ENCODE results near the gene RGS21. TPM values are rescaled to one million over a fixed set of nuclear protein-coding genes. Genes with fewer than 3 reads are reported as not detected.

The RGS21 gene
- total RNA-seq, 2 experiments from 2014 or later: not detected

- Histone ChIP-seq H3K27ac (ENCODE audit: low read depth, low read length, poor library complexity, severe bottlenecking) (no peak overlapping the region), H3K79me2 (ENCODE audit: insufficient read depth, low read depth, low read length) (no peaks in the 10 kb centered on the region), H3K4me2 (ENCODE audit: low read length) (no peak overlapping the region), H3K9me2 (ENCODE audit: insufficient read depth, low read length) (no peaks in the 10 kb centered on the region), H3K36me3 (ENCODE audit: insufficient read depth, low read length) (no peaks in the 10 kb centered on the region), H3K9me3 (ENCODE audit: low read length) (no peaks in the 10 kb centered on the region), H3K4me1 (ENCODE audit: insufficient read depth, low read length, poor library complexity, severe bottlenecking) (no peaks in the 10 kb centered on the region), H4K20me1 (ENCODE audit: insufficient read depth, low read length) (no peaks in the 10 kb centered on the region), H3K4me3 (ENCODE audit: low read depth, low read length, poor library complexity, severe bottlenecking) (no peak overlapping the region), H2AFZ (ENCODE audit: low read length) (no peak overlapping the region)
- no peak for DNase-seq (ENCODE audit: low spot score)
- ChIA-PET CTCF (ENCODE audit: unreplicated experiment) (no interaction called here), POLR2A (interaction anchor here (0.6 kb wide), 1 partner anchor 69 kb away, joined by 3 read pairs; no protein-coding TSS in a partner anchor)
- BruUV-seq (replicated peaks): no TSS peak
- intact Hi-C loops (cut with micrococcal nuclease; ENCODE audit: unreplicated experiment): no loop called here
- TF ChIP-seq CTCF (conservative IDR thresholded peaks at IDR 0.05; ENCODE audit: low read length) (no peak), EZH2phosphoT487 (IDR thresholded peaks at IDR 0.05; ENCODE audit: borderline replicate concordance, low read depth, low read length) (no peak)
Observed at GRCh38 chr1:192343344-192343743, 26.6 kb downstream of the RGS21 start.

DNA sequence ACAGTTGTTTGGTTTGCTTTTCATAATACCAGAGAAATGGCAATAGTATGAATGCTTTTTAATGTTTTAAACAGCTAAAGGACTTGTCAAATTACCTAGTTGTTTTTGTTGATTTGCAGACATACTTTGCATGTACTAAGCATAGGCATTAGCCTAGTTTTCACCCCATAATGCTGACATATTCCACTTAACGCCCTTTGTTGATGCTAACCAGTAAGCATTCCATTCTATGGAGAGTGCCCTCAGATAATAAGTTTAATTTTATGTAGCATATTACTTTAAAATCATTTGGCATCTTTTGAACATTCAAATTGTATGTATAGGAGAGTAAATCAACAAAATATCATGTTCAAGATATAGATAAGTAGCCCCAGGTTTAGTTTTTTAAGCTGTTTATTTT lies 32.5 kb downstream of the RGS21 start:
- Histone ChIP-seq H3K4me2 (ENCODE audit: low read length) (no peak overlapping the region), H3K79me2 (ENCODE audit: insufficient read depth, low read depth, low read length) (no peaks in the 10 kb centered on the region), H3K27ac (ENCODE audit: low read depth, low read length, poor library complexity, severe bottlenecking) (no peak overlapping the region), H4K20me1 (ENCODE audit: insufficient read depth, low read length) (no peaks in the 10 kb centered on the region), H3K9me3 (ENCODE audit: low read length) (no peaks in the 10 kb centered on the region), H3K4me3 (ENCODE audit: low read depth, low read length, poor library complexity, severe bottlenecking) (no peak overlapping the region), H3K36me3 (ENCODE audit: insufficient read depth, low read length) (no peaks in the 10 kb centered on the region), H3K4me1 (ENCODE audit: insufficient read depth, low read length, poor library complexity, severe bottlenecking) (no peaks in the 10 kb centered on the region), H2AFZ (ENCODE audit: low read length) (no peak overlapping the region), H3K9me2 (ENCODE audit: insufficient read depth, low read length) (no peaks in the 10 kb centered on the region)
- no TSS peak for BruUV-seq (replicated peaks)
- POLR2A ChIA-PET: interaction anchor here (1.0 kb wide), 1 partner anchor 12 kb away, joined by 3 read pairs; no protein-coding TSS in a partner anchor
- DNase-seq (ENCODE audit: low spot score): no peak
- intact Hi-C loops (cut with micrococcal nuclease; ENCODE audit: unreplicated experiment): no loop called here
- TF ChIP-seq EZH2phosphoT487 (IDR thresholded peaks at IDR 0.05; ENCODE audit: borderline replicate concordance, low read depth, low read length): no peak
- TF ChIP-seq CTCF (conservative IDR thresholded peaks at IDR 0.05; ENCODE audit: low read length): no peak
- CTCF ChIA-PET (ENCODE audit: unreplicated experiment): no interaction called here

- no peaks in the 10 kb centered on the region for H3K79me2 ChIP-seq (ENCODE audit: insufficient read depth, low read depth, low read length)
- intact Hi-C loops (cut with micrococcal nuclease; ENCODE audit: unreplicated experiment): no loop called here
- no peaks in the 10 kb centered on the region for H3K36me3 ChIP-seq (ENCODE audit: insufficient read depth, low read length)
- no peak overlapping the region for H3K4me3 ChIP-seq (ENCODE audit: low read depth, low read length, poor library complexity, severe bottlenecking)
- H4K20me1 ChIP-seq (ENCODE audit: insufficient read depth, low read length): no peaks in the 10 kb centered on the region
- CTCF ChIA-PET (ENCODE audit: unreplicated experiment): no interaction called here
- POLR2A ChIA-PET: no interaction called here
- no peak overlapping the region for H2AFZ ChIP-seq (ENCODE audit: low read length)
- H3K4me1 ChIP-seq (ENCODE audit: insufficient read depth, low read length, poor library complexity, severe bottlenecking): no peaks in the 10 kb centered on the region
- no peak overlapping the region for H3K27ac ChIP-seq (ENCODE audit: low read depth, low read length, poor library complexity, severe bottlenecking)
- no TSS peak for BruUV-seq (replicated peaks)
- no peak overlapping the region for H3K4me2 ChIP-seq (ENCODE audit: low read length)
- no peak for TF ChIP-seq EZH2phosphoT487 (IDR thresholded peaks at IDR 0.05; ENCODE audit: borderline replicate concordance, low read depth, low read length)
- no peak for TF ChIP-seq CTCF (conservative IDR thresholded peaks at IDR 0.05; ENCODE audit: low read length)
- H3K9me3 ChIP-seq (ENCODE audit: low read length): no peaks in the 10 kb centered on the region
- no peak for DNase-seq (ENCODE audit: low spot score)
- H3K9me2 ChIP-seq (ENCODE audit: insufficient read depth, low read length): no peaks in the 10 kb centered on the region
Observed at GRCh38 chr1:192350356-192350755, 33.6 kb downstream of the RGS21 start.
